ENCODE results near the gene FN1.
"Not testable (repeated sequence)": the region's sequence is repeated elsewhere in the genome, so short reads cannot be mapped to it uniquely, and the experiment has no call there.

FN1 gene

GRCh38 chr2:215411941-215412743 lies 23.7 kb downstream of the FN1 start:
- H3K27ac ChIP-seq, result peak overlapping the region; percentile 56
- in situ Hi-C loops (cut with HindIII; ENCODE audit: low pct_ligation_motif_present, low sequenced_read_pairs), result no loop called here
- no peaks in the 10 kb centered on the region for H3K27me3 ChIP-seq (replicated peaks)
- H3K36me3 ChIP-seq (replicated peaks), result peaks cover 94% of the 10 kb centered on the region
- DNase-seq, result peak; percentile 56
- H3K4me3 ChIP-seq (ENCODE audit: low read depth, low read length), result no peak overlapping the region
- TF ChIP-seq CTCF (IDR thresholded peaks at IDR 0.05; ENCODE audit: low read depth, low read length, missing control alignments), result no peak

GRCh38 chr2:215410932-215411285 lies 25.0 kb downstream of the FN1 start:
- Histone ChIP-seq H3K4me3 (ENCODE audit: low read depth, low read length) (no peak overlapping the region), H3K27ac (peak overlapping the region; percentile 56), H3K36me3 (replicated peaks) (peaks cover 94% of the 10 kb centered on the region), H3K27me3 (replicated peaks) (no peaks in the 10 kb centered on the region)
- TF ChIP-seq CTCF (IDR thresholded peaks at IDR 0.05; ENCODE audit: low read depth, low read length, missing control alignments), result no peak
- DNase-seq, result peak; percentile 62
- in situ Hi-C loops (cut with HindIII; ENCODE audit: low pct_ligation_motif_present, low sequenced_read_pairs), result no loop called here

GRCh38 chr2:215410181-215410931 lies 25.5 kb downstream of the FN1 start:
- DNase-seq, result peak; percentile 35
- H3K4me3 ChIP-seq (ENCODE audit: low read depth, low read length); in situ Hi-C loops (cut with HindIII; ENCODE audit: low pct_ligation_motif_present, low sequenced_read_pairs); H3K27me3 ChIP-seq (replicated peaks): not testable (repeated sequence)
- peak overlapping the region; percentile 56 for H3K27ac ChIP-seq
- H3K36me3 ChIP-seq (replicated peaks), result peaks cover 96% of the 10 kb centered on the region

- TF ChIP-seq CTCF (IDR thresholded peaks at IDR 0.05; ENCODE audit: low read depth, low read length, missing control alignments), result no peak
- H3K36me3 ChIP-seq (replicated peaks), result peaks cover 96% of the 10 kb centered on the region
- in situ Hi-C loops (cut with HindIII; ENCODE audit: low pct_ligation_motif_present, low sequenced_read_pairs), result no loop called here
- no peaks in the 10 kb centered on the region for H3K27me3 ChIP-seq (replicated peaks)
- peak overlapping the region; percentile 56 for H3K27ac ChIP-seq
- no peak overlapping the region for H3K4me3 ChIP-seq (ENCODE audit: low read depth, low read length)
- DNase-seq, result peak; percentile 56
Measured at GRCh38 chr2:215409331-215410127, 26.3 kb downstream of the FN1 start.

- H3K4me3 ChIP-seq (ENCODE audit: low read depth, low read length); H3K27ac ChIP-seq; H3K27me3 ChIP-seq (replicated peaks); in situ Hi-C loops (cut with HindIII; ENCODE audit: low pct_ligation_motif_present, low sequenced_read_pairs): not testable (repeated sequence)
- H3K36me3 ChIP-seq (replicated peaks), result peaks cover 96% of the 10 kb centered on the region
- DNase-seq, result peak; percentile 38
Measured at GRCh38 chr2:215408441-215408840, 27.4 kb downstream of the FN1 start.

- no peak for TF ChIP-seq CTCF (IDR thresholded peaks at IDR 0.05; ENCODE audit: low read depth, low read length, missing control alignments)
- DNase-seq, result peak; percentile 42
- Histone ChIP-seq H3K27me3 (replicated peaks) (no peaks in the 10 kb centered on the region), H3K4me3 (ENCODE audit: low read depth, low read length) (no peak overlapping the region), H3K36me3 (replicated peaks) (peaks cover 96% of the 10 kb centered on the region), H3K27ac (peak overlapping the region; percentile 12)
- in situ Hi-C loops (cut with HindIII; ENCODE audit: low pct_ligation_motif_present, low sequenced_read_pairs), result no loop called here
Measured at GRCh38 chr2:215407590-215408264, 28.1 kb downstream of the FN1 start.

Data from brain microvascular endothelial cell (primary cell).